GM19099 (cell line): ENCODE results near the gene ADCY7.

Experiments
- POLR2A ChIP-seq: IDR thresholded peaks from 3 replicates; pipeline ENCODE4 v1.6.1; 2011; ENCODE audit warnings: low read depth; ENCODE audit not compliant: insufficient read length; ENCODE audit errors: extremely low read depth

Gene ADCY7

DNA sequence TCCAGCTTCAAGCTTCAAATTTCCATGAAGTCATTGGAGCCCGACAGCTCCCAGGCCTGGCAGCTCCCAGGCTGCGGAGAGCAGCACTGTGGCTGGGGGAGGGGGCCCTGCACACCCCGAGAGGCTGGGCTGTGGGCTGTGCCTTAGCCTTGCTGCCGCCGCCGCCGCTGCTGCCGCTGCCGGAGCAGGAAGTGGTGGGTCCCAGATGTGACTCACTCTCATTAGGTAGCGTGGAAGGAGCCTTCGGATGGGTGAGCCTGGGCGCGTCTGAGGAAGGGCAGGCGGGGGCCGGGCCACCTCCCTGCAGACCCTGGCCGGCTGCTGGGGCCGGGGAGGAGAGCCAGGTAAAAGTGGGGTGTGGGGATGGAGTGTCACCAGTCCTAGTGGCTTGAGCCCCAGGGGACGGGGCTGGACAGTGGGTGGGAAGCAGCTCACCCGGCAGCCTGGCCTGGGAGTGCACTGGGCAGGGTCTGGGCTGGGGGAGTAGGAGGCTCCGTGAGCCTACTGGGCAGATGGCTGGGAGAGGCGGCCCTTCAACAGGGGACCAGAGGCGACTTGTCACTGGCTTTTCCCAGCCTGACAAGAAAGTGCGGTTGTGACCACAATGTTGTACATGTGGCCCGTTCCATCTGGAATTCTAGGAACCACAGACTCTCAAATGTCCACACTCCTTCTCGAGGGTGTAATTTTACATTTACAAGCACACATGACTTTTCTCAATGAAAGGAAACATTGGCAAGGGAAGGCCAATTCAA is at the start of gene ADCY7:
ADCY7 (plus strand) TSS at position 215 of the 755 bp plus-strand sequence. CDS start 21,629 bp downstream, outside the sequence.
- peak; percentile 70 for TF ChIP-seq POLR2A

DNA sequence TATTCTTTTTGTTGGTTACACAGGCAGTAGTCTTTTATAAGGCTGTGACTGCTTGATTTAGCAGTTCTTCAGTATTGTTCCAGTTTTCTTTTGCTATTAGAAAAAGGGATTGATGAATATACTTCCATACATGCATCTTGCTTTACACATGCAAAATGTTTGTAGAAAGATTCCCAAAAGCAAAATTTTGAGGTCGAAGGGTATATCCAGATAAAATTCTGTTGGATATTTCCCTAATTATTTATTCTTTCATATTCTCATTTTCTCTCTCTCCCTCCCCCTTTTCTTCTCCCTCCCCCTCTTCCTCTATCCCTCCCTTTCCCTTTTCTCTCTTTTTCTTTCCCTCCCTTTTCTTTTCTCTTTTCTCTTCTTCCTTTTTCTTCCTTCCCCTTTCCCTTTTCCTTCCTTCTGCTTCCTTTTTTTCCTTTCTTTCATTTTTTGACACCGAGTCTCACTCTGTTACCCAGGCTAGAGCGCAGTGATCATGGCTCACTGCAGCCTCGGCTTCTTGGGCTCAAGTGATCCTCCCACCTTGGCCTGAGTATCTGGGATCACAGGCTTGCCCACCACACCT is 46.9 kb upstream of the ADCY7 start:
- TF ChIP-seq POLR2A = no peak

DNA sequence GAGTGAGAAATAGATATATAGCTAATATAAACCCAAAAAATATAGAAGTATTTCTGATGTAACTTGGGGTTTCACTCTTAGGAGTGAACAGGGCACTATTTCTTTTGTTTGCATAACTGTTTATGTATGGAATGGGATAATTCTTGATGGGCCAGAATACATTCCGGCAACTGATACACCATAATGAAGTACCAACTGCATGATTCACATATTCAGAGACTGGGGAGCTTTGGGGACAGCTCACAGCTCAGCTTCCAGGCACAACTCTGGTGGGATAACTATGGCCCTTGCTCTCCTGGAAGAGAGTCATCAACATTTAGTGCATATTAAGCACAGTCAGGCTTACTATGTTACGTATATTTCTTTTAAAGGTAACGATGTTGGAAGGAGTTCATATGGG is 42.1 kb upstream of the ADCY7 start:
- no peak for TF ChIP-seq POLR2A

DNA sequence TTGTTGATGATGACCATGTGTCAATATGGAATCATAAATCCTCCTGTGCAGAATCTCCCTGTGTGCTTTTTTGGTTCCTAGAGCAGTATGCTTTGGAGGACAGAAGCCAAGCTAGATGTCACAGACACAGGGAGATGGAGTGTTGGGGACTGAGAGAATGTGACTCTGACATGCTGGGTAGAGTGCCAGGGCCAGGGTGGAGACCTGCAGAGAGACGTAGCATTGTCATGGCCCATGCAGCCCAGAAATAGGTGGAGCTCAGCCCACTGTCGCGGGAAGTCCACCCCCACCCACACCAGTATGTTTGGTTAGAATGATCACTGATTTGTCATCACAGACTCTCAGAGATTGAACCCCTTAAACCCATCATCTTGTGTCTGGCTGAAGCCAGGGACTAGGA is 39.2 kb upstream of the ADCY7 start:
- TF ChIP-seq POLR2A = no peak

DNA sequence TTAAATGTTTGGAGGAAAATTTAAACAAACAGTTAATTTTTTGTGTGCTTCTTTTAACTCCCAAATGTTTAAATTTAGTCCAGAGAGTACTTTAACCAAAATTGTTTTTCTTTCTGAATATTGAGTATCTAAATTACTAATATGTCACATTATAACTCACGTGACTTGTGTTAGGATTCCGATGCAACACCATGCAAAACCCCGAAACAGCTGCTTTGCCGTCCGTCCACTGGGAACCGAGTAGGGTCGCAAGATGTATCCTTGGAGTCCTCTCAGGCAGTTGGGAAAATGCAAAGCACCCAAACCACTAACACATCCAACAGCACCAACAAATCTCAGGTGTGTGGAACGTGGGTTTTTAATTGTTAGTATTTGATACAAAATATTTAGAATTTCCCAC is 38.7 kb upstream of the ADCY7 start:
- no peak for TF ChIP-seq POLR2A

DNA sequence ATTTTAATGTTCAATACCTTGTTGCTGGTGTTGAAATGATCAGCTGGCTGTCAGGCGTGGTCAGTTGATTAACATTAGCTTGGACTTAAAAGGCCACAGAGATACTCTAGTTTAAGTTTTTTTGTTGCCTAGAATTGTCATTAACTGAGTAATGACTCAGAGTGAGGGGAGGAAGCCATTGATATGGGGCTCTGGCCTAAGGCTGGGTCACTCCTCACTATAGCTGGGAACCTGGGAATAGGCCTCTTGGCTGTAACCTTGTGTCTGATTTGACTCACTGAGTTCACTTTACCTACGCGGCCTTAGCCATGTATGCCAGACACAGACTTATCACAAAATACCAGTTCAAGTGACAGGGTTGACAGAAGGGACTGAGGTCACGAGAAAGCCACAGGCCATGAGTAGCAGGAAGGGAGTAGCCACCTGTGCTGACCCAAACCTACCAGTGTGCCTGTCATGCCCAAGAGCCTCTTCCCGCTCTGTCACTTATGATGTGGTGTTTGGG is 37.9 kb upstream of the ADCY7 start:
- TF ChIP-seq POLR2A = no peak

DNA sequence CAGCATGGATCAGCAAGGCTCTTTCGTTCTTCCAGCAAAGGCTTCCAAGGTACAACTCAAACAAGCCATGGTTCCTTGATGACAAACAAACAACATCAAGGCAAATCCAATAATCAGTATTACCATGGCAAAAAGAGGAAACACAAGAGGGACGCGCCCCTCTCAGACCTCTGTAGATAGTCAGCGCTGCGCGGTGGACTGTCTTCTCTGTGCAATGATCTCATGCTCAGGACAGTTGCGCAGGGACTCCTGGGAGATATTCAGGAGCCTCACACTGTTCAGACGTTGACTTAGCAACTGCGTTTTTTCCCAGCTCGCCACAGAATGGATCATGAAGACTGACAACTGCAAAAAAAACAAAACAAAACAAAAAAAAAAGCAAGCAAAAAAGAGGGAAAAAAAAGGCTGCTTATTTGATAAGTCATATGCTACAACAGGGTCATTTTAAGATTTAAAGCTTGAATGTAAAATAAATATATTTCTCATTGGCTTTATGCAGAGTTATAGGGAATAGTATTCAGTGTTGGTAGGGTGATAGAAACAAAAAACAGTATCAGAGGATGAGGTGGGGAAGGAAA is 37.1 kb upstream of the ADCY7 start:
- TF ChIP-seq POLR2A = no peak

DNA sequence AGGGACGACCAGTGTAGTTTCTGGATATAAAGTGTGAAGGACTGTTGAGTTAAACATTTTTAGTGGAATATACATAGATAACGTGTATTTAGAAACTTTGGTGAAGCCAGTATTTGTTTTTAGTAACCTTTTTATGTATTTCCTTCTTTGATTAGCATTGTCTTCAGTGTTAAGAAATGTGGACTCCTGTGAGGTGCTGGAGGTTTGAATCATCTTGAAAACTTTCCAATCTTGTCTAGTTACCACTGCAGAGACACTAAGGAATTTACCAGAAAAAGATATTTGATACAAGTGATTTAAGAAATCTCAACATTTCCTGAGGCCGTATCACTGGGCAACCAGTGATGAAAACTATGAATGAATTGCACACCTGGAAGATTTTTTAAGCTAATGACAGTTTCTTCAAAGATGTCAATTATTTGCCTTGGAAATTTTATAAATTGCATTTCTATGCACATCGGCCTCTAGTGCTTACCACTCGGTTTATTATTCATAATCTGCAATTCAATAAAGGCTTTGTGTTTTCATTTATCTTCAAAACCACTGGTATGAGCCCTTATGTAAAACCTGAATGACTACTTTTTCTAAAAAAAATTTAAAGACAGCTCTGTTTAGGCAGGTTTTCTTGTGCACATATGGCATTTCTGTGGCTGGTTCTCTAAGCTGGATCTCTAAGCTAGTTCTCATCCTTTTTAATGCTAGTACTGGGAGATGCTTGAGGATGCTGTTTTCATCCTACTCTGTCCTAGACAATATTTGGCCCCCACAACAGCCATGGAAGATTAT is 31.4 kb upstream of the ADCY7 start:
- no peak for TF ChIP-seq POLR2A

DNA sequence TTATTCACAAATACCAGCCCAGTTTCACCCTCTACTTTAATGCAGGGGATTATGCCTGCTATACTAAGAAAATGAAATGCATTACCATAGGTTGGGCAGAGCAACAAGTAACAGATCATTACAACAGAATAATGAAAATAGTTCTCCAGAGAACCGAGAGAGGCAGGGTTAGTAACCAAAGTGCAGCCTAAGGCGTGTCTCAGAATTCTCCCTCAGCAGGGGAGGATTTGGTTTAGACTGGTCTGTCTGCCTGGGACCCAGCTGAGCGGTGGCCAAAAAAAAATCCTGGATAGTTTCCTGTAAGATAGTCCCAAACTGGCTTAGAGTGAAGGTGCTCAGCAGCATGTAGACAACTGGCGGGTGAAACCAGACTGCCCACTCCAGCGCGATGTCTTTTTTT is 30.8 kb upstream of the ADCY7 start:
- TF ChIP-seq POLR2A = no peak

DNA sequence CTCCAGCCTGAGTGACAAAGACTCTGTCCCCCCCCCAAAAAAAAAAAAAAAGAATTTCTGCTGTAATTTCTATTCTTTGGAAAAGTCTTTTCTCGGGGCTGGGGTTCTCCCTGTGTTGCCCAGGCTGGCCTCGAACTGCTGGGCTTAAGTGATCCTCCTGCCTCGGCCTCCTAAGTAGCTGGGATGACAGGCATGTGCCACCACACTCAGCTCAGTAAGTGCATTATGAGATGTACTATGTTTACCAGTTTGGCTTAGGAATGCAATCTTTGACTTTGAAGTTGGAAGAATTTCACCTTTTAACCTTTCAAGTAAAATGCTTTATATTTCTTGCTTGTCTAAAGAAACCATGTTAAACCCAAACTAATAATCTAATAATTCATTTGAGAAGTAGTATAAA is 28.0 kb upstream of the ADCY7 start:
- no peak for TF ChIP-seq POLR2A

DNA sequence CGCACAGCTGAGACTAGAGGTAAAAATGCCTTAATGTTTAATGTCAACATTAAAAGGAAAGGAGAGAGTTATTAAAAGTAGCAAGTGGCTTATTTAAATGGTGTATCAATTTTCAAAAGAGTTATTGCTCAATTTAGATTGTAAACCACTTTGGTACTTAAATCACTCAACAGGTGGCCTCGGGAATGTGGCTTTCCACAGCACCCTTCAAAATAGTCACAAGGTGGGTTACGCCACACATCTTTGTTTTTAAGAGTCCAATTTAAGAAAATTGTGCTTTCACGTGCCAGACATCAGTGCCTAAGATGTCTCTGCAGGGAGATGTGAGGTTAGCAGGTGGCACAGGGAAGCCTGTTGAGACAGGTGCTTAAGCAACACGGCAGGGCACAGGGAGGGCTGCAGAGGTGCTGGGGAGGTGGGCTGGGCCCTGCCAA is 27.5 kb upstream of the ADCY7 start:
- no peak for TF ChIP-seq POLR2A

DNA sequence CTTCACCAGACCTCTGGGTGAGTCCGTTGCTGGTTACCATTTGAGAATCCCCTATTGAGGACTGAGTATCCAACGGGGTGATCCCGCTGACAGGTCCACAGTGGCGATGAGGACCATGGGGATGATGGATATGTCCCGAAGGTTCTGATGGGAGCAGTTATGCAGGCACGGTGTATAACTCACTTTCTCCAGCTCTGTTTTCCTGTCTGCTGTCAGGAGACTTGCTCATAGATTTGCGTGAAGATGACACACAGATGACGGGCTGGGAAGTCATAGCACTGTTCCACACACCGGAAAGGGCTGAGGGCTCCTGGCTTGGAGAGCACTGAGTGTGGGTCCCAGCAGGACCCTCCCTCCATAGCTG is 22.2 kb upstream of the ADCY7 start:
- TF ChIP-seq POLR2A = no peak

DNA sequence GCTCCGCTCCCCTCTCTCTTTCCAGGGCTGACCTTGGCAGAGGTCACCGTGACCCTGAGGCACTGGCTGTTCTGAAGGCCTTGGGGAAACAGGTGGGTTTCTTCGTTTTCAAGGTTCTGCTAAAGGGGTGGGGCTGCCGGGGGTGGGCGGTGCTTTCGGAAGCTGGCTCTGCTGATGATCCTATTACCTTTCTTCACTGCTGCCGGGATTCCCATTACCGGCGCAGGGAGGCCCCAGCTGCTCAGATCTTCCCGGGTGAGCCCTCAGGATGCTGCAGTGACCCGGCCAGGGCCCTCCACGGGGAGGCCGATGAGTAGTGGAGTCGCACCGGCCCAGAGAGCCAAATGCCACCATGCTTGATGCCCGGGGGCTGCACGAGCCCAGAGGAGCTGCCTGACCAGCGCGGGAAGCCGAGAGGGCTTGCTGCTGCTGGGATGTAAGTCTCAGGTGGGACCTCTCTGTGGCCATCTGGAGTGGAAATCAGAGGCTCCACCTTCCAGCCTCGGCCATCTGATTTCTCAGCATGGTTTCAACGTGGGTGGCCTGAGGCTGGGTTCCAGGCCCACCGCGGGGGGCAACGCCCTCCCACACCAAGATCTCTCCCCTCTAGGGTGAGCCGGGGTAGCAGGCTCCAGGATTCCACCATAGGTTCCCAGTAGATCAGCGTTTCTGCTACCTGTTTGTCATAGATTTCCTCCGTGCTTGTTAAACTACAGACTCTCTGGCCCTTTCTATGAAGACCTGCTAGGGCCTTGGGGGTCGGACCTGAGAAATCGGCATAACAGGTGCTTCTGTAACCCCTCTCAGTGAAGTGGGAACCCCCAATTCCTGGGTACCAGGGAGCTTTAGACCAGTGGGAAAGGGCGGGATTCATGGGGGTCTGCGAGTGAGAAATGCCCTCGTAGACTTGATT is 21.6 kb upstream of the ADCY7 start:
- TF ChIP-seq POLR2A = no peak

DNA sequence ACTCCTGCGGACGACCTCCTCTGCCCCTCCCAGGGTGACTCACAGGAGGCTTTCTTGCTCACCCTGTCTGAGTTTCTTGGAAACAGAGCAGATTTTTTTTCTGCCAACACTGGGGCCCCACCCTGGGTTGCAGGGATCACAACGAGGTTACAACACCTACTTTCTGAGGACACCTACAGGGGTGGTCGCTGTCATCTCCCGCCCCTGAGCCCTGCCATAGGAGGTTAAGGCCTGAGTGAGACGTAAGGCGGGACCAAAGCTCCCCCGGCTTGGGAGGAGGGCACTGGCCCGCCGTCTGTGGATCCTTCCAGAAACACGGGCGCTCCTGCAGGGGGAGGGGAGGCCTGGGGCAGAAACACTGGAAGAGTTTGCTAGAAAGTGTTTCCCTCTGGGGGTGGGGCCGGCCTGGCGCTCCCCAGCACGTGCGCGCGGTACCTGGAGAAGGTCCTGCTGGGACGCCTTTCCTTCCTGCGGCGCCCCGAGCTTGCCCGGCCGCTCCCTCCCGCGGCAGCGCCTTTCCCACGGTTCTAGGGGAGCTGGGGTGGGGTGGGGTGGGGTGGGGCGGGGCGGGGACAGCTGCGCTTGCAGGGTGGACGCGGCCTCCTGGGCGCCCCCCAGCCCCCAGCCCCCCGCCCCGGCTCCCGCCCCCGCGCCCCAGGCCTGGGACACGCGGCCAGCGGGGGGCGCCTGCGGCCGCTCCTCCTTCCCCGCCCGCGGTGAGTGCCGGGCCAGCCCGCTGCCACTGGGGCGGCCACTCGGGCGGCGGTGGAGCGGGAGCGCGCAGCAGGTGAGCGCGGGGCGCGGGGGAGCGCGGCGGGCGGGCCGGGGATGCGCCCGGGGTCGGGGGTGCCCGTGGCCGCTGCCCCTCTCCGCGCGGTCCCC is 20.7 kb upstream of the ADCY7 start:
- no peak for TF ChIP-seq POLR2A
